HG03139 (cell line): ENCODE data around the gene CFAP57.

ENCODE experiments used
- ATAC-seq: cut with Tn5 transposase; IDR thresholded peaks from one replicate; pipeline ENCODE4 v1.9.1; 2021; ENCODE audit not compliant: unreplicated experiment

CFAP57 gene

GRCh38 chr1:43222879-43223278 lies 50.7 kb downstream of the CFAP57 start:
- ATAC-seq, result no peak

- no peak for ATAC-seq
These were observed 53.0 kb downstream of the CFAP57 start for GRCh38 chr1:43225168-43225567.

- ATAC-seq, result no peak
These were observed 55.1 kb downstream of the CFAP57 start for GRCh38 chr1:43227143-43227764.

GRCh38 chr1:43229826-43230780 lies 58.0 kb downstream of the CFAP57 start:
- ATAC-seq, result no peak

GRCh38 chr1:43232074-43232473 lies 59.9 kb downstream of the CFAP57 start:
- ATAC-seq, result no peak

- no peak for ATAC-seq
These were observed 60.4 kb downstream of the CFAP57 start for GRCh38 chr1:43232482-43232881.

- no peak for ATAC-seq
These were observed 61.5 kb downstream of the CFAP57 start for GRCh38 chr1:43233631-43234030.

- ATAC-seq, result no peak
These were observed 62.1 kb downstream of the CFAP57 start for GRCh38 chr1:43234267-43234666.

GRCh38 chr1:43235040-43235439 lies 62.9 kb downstream of the CFAP57 start:
- ATAC-seq, result no peak

GRCh38 chr1:43235451-43236121 lies 63.5 kb downstream of the CFAP57 start:
- ATAC-seq, result no peak

GRCh38 chr1:43237121-43237520 lies 65.0 kb downstream of the CFAP57 start:
- ATAC-seq, result no peak

GRCh38 chr1:43238085-43238484 lies 66.0 kb downstream of the CFAP57 start:
- no peak for ATAC-seq

GRCh38 chr1:43238991-43239469 lies 66.9 kb downstream of the CFAP57 start:
- no peak for ATAC-seq

GRCh38 chr1:43239484-43239883 lies 67.4 kb downstream of the CFAP57 start:
- ATAC-seq, result peak; percentile 80

- ATAC-seq, result no peak
These were observed 69.3 kb downstream of the CFAP57 start for GRCh38 chr1:43241413-43241836.

- ATAC-seq, result no peak
These were observed 71.2 kb downstream of the CFAP57 start for GRCh38 chr1:43243299-43243698.

- no peak for ATAC-seq
These were observed 74.5 kb downstream of the CFAP57 start for GRCh38 chr1:43246466-43247213.

- ATAC-seq, result no peak
These were observed 75.3 kb downstream of the CFAP57 start for GRCh38 chr1:43247256-43247921.

GRCh38 chr1:43250351-43250761 lies 78.2 kb downstream of the CFAP57 start:
- no peak for ATAC-seq

- no peak for ATAC-seq
These were observed 78.9 kb downstream of the CFAP57 start for GRCh38 chr1:43251024-43251423.
